ENCODE data around the gene THBS2.
"Not testable (repeated sequence)": the region's sequence is repeated elsewhere in the genome, so short reads cannot be mapped to it uniquely, and the experiment has no call there.

Gene THBS2

DNA sequence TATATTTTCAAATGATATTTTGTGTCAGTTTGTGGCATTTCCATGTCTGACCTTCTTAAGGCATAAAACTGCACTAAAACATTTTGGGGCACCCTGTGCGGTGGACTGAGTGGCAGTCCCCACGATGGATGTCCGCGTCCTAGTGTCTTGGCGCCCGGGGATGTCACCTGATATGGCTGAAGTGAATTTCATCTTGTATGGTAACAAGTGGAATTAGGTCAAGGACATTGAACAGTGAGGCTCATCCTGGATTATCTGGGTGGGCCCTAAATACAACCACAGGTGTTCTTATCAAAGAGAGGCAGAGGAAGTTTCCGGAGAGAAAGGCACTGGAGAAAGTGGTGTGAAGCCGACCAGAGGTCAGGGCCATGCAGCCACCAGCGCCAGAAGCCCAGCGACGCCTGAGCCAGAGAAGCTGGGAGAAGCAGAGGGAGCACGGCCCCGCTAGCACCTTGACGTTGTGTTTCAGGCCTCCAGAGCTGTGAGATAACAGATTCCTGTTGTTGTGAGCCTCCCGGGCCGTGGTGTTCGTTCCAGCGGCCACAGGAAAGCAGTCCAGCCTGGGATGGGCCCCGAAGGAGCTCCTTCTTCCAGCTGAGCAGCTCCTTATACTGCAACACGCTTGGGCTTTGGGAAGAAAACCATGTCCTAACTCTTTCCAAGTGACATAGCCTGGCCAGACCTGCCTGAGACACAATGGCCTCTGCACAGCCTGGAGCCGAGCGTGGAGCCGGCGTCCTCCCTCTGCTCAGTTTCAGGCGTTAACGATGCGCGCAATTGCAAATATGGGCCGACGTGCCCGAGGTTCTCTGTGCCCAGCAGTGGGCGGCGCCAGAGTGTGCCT lies 22.5 kb downstream of the THBS2 start:
- no peak for DNase-seq (ENCODE audit: low read depth in 2 of 2)

- DNase-seq (ENCODE audit: low read depth in 2 of 2) = no peak
Measured at GRCh38 chr6:169230322-169230665, 23.4 kb downstream of the THBS2 start.

GRCh38 chr6:169229615-169230321 lies 23.9 kb downstream of the THBS2 start:
- no peak for DNase-seq (ENCODE audit: low read depth in 2 of 2)

DNA sequence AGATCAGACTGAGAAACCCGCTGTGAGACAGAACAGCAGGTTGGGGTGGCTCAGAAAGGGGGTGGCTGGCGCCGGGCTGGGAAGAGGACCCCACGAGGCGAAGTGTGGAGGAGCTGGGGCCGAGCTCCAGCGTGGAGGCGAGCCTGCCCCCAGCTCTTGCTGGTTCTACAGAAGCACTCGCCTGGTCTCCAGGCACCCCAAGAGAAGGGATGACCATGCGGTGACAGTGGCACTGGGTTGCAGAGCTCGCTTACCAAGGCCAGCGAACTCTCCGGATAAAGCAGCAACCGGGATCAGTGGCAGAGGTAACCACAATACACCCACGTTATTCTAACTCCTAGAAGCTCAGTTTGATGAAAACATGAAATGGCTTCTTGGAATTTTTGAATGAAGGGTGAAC lies 26.5 kb downstream of the THBS2 start:
- DNase-seq (ENCODE audit: low read depth in 2 of 2) = no peak

DNA sequence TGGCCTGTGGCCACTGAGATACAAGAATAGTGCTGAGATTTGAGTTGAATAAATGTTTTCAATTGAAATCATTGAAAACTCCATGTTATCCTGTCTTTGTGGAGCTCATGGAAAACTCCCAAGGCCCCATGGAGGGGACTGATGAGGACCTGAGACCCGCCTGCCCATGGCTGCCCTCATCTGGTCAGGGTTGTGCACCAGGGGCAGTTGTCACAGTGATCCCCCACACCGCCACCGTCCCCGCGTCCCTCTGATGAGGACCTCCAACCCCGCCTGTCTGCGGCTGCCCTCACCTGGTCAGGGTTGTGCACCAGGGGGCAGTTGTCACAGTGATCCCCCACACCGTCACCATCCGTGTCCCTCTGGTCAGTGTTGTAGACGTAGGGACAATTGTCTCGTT lies 27.8 kb downstream of the THBS2 start:
- no peak for DNase-seq (ENCODE audit: low read depth in 2 of 2)

- DNase-seq (ENCODE audit: low read depth in 2 of 2) = no peak
Measured at GRCh38 chr6:169225131-169225576, 28.5 kb downstream of the THBS2 start.

- DNase-seq (ENCODE audit: low read depth in 2 of 2) = no peak
Measured at GRCh38 chr6:169224716-169225115, 28.9 kb downstream of the THBS2 start.

DNA sequence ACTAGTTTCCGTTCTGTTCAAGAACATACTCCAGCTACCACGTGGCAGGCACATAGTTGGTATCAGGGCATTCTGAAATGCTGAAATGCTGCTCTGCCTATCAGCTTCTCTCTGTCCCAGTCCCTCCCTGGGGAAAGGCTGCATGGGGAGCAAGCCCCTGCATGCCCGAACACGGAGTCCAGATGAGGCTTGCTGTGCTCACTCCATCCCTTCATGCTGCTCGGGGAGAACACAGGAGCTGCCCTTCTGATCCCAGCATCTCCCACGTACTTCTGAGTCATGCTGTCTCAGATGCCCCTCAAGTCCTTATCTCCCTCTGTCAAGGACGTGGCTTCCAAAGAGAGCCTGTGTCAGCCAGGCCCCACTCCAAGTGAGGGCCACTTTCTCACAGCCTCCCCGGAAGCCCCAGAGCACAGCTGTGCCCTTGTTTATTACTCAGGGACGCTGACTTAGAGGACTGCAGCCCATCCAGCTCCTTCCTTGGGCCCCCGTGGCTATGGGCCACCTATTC lies 29.4 kb downstream of the THBS2 start:
- DNase-seq (ENCODE audit: low read depth in 2 of 2) = no peak

- no peak for DNase-seq (ENCODE audit: low read depth in 2 of 2)
Measured at GRCh38 chr6:169223006-169223405, 30.6 kb downstream of the THBS2 start.

DNA sequence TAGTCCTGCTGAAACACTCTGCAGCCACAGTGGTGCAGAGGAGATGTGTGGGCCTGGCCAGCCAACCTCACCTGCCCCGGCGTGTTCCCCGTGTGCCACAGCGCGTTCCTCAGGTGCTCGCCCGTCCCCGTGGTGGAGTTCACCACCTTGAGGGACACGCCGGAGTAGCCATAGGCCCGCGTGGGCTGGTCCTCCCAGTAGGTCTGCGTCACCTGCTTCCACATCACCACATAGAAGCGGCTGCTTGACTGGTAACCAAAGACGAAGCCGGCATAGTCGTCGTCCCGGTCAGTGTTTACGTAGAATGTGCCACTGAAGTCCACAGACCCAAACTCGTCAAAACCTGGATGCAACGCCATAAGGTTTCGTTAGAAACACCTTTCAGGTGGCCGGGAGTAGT lies 31.5 kb downstream of the THBS2 start:
- no peak for DNase-seq (ENCODE audit: low read depth in 2 of 2)

GRCh38 chr6:169221264-169221663 lies 32.4 kb downstream of the THBS2 start:
- no peak for DNase-seq (ENCODE audit: low read depth in 2 of 2)

GRCh38 chr6:169220068-169220964 lies 33.3 kb downstream of the THBS2 start:
- DNase-seq (ENCODE audit: low read depth in 2 of 2) = no peak

DNA sequence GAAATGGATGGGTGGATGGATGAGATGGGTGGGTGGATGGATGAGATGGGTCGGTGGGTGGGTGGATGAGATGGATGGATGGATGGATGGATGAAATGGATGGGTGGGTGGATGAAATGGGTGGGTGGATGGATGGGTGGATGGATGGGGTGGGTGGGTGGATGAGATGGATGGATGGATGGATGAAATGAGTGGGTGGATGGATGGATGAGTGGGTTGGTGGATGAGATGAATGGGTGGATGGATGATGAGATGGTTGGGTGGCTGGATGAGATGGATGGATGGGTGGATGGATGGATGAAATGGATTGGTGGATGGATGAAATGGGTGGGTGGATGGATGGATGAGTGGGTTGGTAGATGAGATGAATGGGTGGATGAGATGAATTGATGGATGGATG lies 35.7 kb downstream of the THBS2 start:
- no peak for DNase-seq (ENCODE audit: low read depth in 2 of 2)

GRCh38 chr6:169216830-169217229 lies 36.8 kb downstream of the THBS2 start:
- no peak for DNase-seq (ENCODE audit: low read depth in 2 of 2)

GRCh38 chr6:169215201-169215681 lies 38.4 kb downstream of the THBS2 start:
- no peak for DNase-seq (ENCODE audit: low read depth in 2 of 2)

GRCh38 chr6:169214789-169215188 lies 38.9 kb downstream of the THBS2 start:
- not testable (repeated sequence) for DNase-seq (ENCODE audit: low read depth in 2 of 2)

DNA sequence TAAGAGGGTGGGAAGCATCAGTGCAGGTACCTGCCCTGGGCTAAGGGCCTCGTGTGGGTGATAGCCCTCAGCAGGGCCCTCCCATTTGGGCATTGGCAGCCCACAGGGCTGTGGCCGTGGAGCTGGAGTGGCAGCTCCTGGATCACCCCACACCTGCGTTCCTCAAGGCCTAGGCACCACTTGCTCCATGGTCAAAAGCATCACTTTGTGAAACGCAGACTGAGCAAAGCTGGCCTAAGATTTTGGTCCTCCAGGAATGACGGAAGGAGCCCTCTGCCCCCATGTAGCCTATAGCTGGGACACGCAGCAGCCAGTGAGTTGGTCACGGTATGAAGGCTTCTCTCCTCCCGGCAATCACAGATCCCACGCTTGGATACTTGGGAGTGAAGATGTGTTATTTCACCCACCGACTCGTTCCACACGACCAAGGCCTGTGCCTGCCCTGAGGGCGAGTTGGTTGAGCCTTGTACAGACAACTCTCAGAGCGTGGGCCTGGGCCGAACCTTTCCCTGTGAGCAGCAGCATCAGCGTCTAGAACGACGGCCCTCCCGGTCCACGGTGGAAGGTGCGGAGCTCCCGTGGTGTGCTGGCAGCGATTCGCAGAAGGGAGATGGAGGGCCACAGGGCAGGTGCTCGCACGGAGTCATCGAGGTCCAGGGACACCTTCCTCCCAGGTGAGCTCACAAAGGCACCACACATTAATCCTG lies 39.7 kb downstream of the THBS2 start:
- DNase-seq (ENCODE audit: low read depth in 2 of 2) = no peak

- DNase-seq (ENCODE audit: low read depth in 2 of 2) = peak; percentile 72 to 74
Measured at GRCh38 chr6:169212897-169213813, 40.5 kb downstream of the THBS2 start.

DNA sequence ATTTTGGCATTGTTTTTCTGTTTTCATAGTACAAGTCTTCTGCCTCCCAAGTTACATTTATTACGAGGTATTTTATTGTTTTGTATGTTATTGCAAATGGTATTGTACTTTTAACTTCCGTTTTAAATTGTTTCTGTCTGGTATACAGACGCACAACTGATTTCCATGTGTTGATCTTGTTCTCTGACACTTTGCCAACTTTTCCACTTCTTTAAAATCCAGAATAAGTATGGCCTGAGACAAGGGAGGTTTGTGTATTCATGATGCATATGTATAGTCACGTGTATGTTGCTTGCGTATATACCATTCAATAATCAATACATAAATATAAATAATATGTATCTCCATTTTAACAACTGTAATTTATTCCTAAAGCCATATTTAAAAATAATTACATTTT lies 41.2 kb downstream of the THBS2 start:
- no peak for DNase-seq (ENCODE audit: low read depth in 2 of 2)

DNA sequence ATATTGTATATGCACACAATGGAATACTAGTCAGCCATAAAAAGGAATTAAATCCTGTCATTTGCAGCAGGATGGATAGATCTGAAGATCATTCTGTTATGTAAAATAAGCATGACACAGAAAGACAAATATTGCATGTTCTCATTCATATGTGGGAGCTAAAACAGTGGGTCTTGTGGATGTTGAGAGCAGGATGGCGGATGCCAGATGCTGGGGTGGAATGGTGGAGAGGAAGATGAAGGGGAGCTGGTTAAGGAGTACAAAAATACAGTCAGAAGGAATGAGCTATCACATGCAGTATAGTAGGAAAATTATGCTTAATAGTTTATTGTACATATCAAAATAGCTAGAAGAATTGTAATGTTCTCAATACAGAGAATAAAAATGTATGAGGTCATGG lies 41.8 kb downstream of the THBS2 start:
- DNase-seq (ENCODE audit: low read depth in 2 of 2) = no peak
